Memory B cell (primary cell): ENCODE data around the gene DYNLT3.

Experiments used
- ATAC-seq: fragments of 150-1000 bp; cut with Tn5 transposase; 2 replicates; pipeline ENCODE4 v1.10.0; 2021; ENCODE audit warnings: low read depth, mild to moderate bottlenecking, moderate library complexity
- DNase-seq, 2 donors: peaks; one replicate each; pipeline ENCODE4 v3.0.0; 2022; ENCODE audit warnings: low spot score in 2 of 2
- H3K27ac Mint-ChIP-seq: one replicate; pipeline ENCODE4 v1.8.0; 2022; ENCODE audit warnings: mild to moderate bottlenecking, moderate library complexity, mixed read lengths
- H3K27me3 Mint-ChIP-seq: one replicate; pipeline ENCODE4 v1.8.0; 2022; ENCODE audit warnings: mixed read lengths
- H3K36me3 Mint-ChIP-seq: one replicate; pipeline ENCODE4 v1.8.0; 2022; ENCODE audit warnings: mild to moderate bottlenecking, mixed read lengths
- H3K4me1 Mint-ChIP-seq: one replicate; pipeline ENCODE4 v1.8.0; 2022; ENCODE audit warnings: mixed read lengths
- H3K4me3 Mint-ChIP-seq: one replicate; pipeline ENCODE4 v1.8.0; 2022; ENCODE audit warnings: mild to moderate bottlenecking, moderate library complexity, mixed read lengths
- H3K9me3 Mint-ChIP-seq: one replicate; pipeline ENCODE4 v1.8.0; 2022; ENCODE audit warnings: mixed read lengths

Gene DYNLT3, protein sequence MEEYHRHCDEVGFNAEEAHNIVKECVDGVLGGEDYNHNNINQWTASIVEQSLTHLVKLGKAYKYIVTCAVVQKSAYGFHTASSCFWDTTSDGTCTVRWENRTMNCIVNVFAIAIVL

DNA sequence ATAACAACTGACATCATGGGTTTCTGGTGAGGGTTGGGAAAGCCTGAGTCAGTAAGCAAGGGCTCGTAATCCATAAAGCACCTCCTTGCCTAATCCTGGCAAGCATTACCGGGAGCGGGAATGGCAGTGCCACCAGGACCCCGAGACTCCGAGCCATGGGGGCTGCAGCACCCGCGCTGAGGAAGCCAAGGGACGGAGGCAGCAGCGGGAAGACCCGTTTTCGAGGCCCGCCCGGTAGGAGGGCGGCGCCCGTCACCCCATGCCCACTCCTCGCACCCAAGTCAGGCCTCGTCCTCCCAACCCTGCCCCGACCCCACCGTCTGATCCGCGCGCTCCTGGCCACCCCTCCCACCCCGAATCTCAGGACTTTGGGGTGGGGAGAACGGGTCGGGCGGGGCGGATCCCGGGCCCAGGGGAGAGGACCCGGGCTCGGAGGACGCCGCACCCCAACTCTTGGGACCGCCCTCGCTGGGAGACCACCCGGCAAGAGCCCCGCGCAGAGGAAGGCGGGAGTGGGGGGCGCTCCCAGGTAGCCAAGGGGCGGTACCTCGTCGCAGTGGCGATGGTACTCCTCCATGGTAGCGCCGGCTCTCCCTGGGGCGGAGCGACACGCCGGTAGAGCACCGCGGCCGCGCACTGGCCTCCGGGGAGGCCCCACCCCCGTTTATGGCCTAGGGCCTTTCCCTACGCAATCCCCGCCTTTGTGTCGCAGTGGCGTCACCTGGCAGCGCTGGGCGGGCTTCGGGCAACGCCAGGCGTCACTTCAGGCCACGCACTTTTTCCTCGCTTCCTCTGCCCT is at the start of gene DYNLT3:
DYNLT3 (minus strand) TSS at position 638 of the 799 bp plus-strand sequence; CDS start at position 577, 61 bp downstream.
- no peaks in the 10 kb centered on the region for H3K36me3 Mint-ChIP-seq
- peak within 1 kb of the TSS; percentile 95 for H3K27ac Mint-ChIP-seq
- H3K27me3 Mint-ChIP-seq = no peaks in the 10 kb centered on the region
- H3K4me1 Mint-ChIP-seq = peaks cover 8% of the 10 kb centered on the region
- H3K9me3 Mint-ChIP-seq = no peaks in the 10 kb centered on the region
- peak; percentile 97 for ATAC-seq
- peak; percentile 61 to 67 for DNase-seq
- peak within 1 kb of the TSS; percentile 87 for H3K4me3 Mint-ChIP-seq

DNA sequence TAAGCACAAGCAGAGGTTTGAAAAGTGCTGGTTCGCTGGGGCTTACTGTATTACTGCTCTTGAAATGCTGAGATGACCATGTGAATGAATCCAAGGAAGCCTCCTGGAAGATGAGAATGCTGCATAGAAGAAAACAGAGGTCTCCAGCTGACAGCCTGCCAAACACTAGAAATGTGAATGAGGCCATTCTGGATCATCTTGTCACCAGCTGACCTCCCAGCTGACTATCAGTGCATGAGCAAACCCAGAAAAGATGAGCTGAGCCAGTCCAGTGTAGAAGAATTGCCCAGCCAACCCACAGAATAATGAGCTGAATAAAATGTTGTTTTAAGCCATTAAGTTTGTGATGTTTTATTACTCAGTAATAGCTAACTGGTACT is 49.1 kb upstream of the DYNLT3 start:
- Mint-ChIP-seq H3K27ac (no peak overlapping the region), H3K4me3 (no peak overlapping the region), H3K36me3 (no peaks in the 10 kb centered on the region), H3K27me3 (peaks cover 3% of the 10 kb centered on the region), H3K9me3 (no peaks in the 10 kb centered on the region), H3K4me1 (no peaks in the 10 kb centered on the region)
- no peak for ATAC-seq
- DNase-seq = no peak

DNA sequence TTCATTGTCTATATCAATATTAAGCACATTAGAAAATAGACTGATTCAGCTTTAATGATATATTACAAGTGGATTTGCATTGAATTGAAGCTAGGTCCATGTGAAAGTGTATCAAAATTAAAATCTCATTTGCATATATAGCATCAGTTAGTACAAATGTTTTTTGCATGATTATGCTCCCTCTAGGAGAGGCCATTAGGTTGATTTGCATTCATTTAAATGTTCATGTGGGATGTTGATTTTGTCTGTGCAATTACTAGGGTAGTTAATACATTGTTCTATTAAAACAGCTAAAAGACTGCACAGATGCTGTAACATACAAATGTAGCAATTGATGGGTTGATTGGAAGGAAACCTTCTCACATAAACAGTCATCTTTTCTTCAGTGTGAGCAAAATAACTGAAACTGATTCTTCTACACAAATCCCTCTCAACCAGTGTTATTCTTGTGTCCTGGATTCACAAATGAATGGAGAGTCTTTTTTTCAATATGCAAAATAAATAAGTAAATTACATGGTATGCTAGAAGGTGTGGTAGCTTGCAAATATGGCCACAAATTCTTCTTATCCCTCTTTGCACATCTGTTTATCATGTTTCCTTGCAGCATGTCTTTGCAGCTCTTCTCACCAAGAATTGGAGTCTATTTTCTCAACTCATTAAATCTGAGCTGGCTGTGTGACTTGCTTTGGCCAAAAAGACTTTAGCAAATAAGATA is 48.6 kb upstream of the DYNLT3 start:
- Mint-ChIP-seq H3K4me1 (no peaks in the 10 kb centered on the region), H3K9me3 (no peaks in the 10 kb centered on the region), H3K4me3 (no peak overlapping the region), H3K36me3 (no peaks in the 10 kb centered on the region), H3K27ac (no peak overlapping the region), H3K27me3 (peaks cover 3% of the 10 kb centered on the region)
- DNase-seq (no peak), ATAC-seq (no peak)

DNA sequence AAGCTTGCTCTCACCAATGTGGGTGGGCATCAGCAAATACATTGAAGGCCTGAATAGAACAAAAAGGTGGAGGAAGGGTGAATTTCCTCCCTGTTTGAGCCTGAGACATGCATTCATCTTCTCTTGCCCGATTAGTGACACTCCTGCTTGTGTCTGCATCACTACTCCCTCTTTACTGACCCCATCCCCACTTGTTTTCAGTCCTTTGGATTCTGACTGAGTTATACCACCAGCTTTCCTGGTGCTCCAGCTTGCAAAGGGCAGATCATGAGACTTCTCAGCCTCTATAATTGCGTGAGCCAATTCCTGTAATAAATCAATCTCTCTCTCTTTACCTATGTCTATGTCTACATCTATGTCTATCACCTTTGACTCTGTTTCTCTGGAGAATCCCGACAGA is 47.4 kb upstream of the DYNLT3 start:
- DNase-seq (no peak), ATAC-seq (no peak)
- Mint-ChIP-seq H3K36me3 (no peaks in the 10 kb centered on the region), H3K9me3 (no peaks in the 10 kb centered on the region), H3K4me1 (no peaks in the 10 kb centered on the region), H3K4me3 (no peak overlapping the region), H3K27me3 (peaks cover 3% of the 10 kb centered on the region), H3K27ac (no peak overlapping the region)

DNA sequence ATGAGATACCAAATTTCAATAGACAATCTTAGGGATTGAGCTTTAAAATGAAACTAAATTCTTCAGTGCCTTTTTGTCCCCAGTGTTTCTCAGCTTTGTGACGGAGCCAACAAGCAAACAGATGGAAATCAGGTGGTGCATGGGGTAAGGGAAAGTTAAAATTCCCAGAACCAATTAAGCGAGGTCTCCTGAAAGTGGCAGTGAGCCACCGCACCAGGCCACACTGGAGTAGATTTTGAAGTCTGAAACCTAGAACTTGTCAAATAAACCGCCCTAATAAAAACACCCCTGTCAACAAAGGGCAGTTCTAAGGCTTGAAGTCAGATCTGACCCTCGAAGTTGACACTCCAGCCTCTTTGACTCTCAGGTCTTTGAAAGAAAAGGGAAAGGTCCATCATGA is 40.6 kb upstream of the DYNLT3 start:
- Mint-ChIP-seq H3K27me3 (no peaks in the 10 kb centered on the region), H3K4me1 (no peaks in the 10 kb centered on the region), H3K27ac (no peak overlapping the region), H3K4me3 (no peak overlapping the region), H3K9me3 (no peaks in the 10 kb centered on the region), H3K36me3 (no peaks in the 10 kb centered on the region)
- no peak for ATAC-seq
- DNase-seq = no peak

DNA sequence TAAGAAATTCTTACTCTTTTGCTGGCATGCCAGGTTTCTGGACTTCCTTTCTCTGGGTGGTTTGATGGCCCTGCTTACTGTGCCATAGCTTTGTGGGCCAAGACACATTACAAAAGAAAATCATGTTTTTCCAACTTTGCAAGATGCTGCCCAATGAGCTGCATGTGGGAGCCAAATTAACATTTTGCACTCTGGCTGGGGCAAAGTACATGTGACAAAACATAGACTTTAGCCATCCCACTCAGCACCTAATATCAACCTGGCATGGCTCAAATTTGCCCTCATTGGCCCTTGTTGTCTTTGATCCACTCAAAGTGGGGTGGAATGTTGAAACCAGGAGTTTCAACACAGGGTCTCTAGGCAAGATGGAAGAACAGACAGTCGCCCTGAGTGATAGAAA is 40.0 kb upstream of the DYNLT3 start:
- ATAC-seq = no peak
- Mint-ChIP-seq H3K4me1 (no peaks in the 10 kb centered on the region), H3K27me3 (peaks cover 1% of the 10 kb centered on the region), H3K9me3 (no peaks in the 10 kb centered on the region), H3K27ac (no peak overlapping the region), H3K36me3 (no peaks in the 10 kb centered on the region), H3K4me3 (no peak overlapping the region)
- no peak for DNase-seq

DNA sequence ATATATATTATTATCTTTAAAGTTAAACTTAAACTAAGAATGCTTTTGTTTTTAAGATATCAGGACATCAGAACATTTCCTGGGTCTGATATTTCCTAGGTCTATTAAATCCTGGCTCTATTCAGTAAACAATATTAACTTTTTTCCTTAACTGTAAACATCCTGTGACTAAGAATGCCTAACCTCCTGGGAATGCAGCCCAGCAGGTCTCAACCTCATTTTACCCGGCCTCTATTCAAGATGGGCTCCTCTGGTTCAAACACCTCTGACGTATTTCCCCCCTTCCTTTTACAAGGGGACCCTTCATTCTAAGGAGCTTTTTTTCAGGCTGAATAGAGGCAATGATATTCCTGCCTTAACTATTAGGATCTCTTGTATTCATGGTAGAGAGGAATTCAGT is 35.8 kb upstream of the DYNLT3 start:
- DNase-seq (no peak), ATAC-seq (no peak)
- no peaks in the 10 kb centered on the region for H3K4me1 Mint-ChIP-seq
- no peaks in the 10 kb centered on the region for H3K9me3 Mint-ChIP-seq
- H3K27ac Mint-ChIP-seq = no peak overlapping the region
- H3K4me3 Mint-ChIP-seq = no peak overlapping the region
- H3K27me3 Mint-ChIP-seq = peaks cover 4% of the 10 kb centered on the region
- H3K36me3 Mint-ChIP-seq = no peaks in the 10 kb centered on the region

DNA sequence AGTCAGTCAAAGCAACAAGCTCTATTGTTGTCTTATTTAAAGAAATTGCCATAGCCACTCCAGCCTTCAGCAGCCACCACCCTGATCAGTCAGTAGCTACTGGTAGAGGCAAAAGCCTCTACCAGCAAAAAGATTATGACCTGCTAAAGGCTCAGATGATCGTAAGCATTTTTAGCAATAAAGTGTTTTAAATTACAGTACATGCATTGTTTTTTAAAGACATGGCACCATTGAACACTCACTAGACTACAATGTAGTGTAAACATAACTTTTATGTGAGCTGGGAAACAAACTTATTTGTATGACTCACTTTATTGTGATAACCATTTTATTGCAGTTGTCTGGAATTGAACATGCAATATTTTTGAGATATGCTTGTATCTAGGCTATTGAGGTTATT is 32.3 kb upstream of the DYNLT3 start:
- Mint-ChIP-seq H3K4me3 (no peak overlapping the region), H3K9me3 (no peaks in the 10 kb centered on the region), H3K27me3 (peaks cover 4% of the 10 kb centered on the region), H3K36me3 (no peaks in the 10 kb centered on the region), H3K27ac (no peak overlapping the region), H3K4me1 (no peaks in the 10 kb centered on the region)
- no peak for DNase-seq
- no peak for ATAC-seq

DNA sequence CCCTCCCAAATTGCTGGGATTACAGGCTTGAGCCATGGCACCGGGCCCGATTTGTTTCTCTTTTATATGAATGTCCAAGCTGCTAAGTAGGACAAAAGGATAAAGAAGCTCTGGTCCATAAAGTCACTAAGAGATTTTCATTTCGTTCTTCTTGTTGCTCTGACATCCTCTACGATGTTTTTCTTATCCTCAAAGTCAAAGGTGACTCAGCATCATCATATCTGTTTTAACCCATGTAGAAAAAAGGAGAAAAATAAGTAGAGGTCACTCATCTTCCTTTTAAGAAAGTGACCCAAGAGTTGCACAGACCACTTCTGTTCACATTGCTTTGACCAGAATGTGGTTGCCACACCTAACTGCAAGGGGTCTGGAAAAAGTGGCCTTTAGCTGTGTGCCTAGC is 29.3 kb upstream of the DYNLT3 start:
- no peaks in the 10 kb centered on the region for H3K9me3 Mint-ChIP-seq
- H3K27me3 Mint-ChIP-seq = no peaks in the 10 kb centered on the region
- no peaks in the 10 kb centered on the region for H3K4me1 Mint-ChIP-seq
- ATAC-seq (no peak), DNase-seq (no peak)
- H3K4me3 Mint-ChIP-seq = no peak overlapping the region
- no peak overlapping the region for H3K27ac Mint-ChIP-seq
- H3K36me3 Mint-ChIP-seq = no peaks in the 10 kb centered on the region

DNA sequence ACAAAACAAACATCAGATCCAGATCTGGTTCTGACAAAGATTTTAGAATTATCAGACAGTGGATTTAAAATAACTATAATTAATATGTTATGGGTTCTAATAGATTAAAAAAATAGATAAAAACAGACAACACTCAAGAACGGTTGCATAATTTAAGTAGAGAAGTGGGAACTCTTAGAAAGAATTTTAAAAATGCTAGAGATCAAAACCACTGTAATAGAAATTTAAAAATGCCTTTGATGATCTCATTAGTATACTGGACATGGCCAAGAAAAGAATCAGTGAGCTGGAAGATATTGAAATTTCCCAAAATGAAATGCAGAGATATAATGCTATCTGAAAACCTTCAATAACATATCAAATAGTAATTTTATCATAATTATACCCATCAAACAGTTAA is 28.3 kb upstream of the DYNLT3 start:
- no peaks in the 10 kb centered on the region for H3K27me3 Mint-ChIP-seq
- H3K4me1 Mint-ChIP-seq = no peaks in the 10 kb centered on the region
- H3K36me3 Mint-ChIP-seq = no peaks in the 10 kb centered on the region
- H3K4me3 Mint-ChIP-seq = no peak overlapping the region
- H3K27ac Mint-ChIP-seq = no peak overlapping the region
- H3K9me3 Mint-ChIP-seq = no peaks in the 10 kb centered on the region
- ATAC-seq (no peak), DNase-seq (no peak)

DNA sequence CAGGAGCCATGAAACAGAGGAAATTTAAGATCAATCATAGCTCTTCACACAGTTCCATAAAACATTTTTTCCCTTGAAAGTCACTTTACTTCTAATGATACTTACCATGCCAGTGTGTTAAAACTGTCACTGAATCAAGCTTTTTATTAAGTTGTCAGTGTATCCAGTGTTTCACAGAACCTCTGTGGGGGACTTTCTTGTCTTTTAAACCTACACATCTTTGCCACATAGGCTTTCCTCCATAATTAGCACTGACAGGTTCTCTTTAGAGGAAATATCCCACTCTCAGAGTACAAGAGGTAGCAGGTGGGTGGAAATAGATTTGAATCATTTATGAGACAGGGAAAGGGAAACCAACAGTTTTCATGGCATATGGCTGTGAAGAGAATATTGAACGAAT is 25.8 kb upstream of the DYNLT3 start:
- ATAC-seq (no peak), DNase-seq (no peak)
- H3K27ac Mint-ChIP-seq = no peak overlapping the region
- H3K9me3 Mint-ChIP-seq = peaks cover 1% of the 10 kb centered on the region
- H3K4me3 Mint-ChIP-seq = no peak overlapping the region
- no peaks in the 10 kb centered on the region for H3K4me1 Mint-ChIP-seq
- H3K36me3 Mint-ChIP-seq = peaks cover 2% of the 10 kb centered on the region
- H3K27me3 Mint-ChIP-seq = peaks cover 3% of the 10 kb centered on the region

DNA sequence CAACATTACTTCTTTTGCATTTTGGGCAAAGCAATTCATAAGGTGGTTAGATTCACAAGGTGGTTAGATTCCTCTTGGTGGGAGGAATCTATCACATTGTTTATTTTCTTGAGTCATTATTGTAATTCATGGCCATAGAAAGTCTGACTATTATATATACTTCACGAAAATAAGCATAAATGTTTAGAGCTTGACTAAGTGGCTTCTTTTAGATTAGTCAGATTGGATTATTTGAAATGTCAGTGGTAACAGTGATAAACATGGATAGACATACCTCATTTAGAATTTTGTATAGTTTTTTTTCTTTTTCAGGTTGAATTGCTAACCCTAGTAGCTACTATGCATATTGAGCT is 24.9 kb upstream of the DYNLT3 start:
- peaks cover 2% of the 10 kb centered on the region for H3K36me3 Mint-ChIP-seq
- H3K9me3 Mint-ChIP-seq = peaks cover 1% of the 10 kb centered on the region
- ATAC-seq (no peak), DNase-seq (no peak)
- H3K27ac Mint-ChIP-seq = no peak overlapping the region
- peaks cover 4% of the 10 kb centered on the region for H3K27me3 Mint-ChIP-seq
- no peak overlapping the region for H3K4me3 Mint-ChIP-seq
- H3K4me1 Mint-ChIP-seq = peaks cover 3% of the 10 kb centered on the region

DNA sequence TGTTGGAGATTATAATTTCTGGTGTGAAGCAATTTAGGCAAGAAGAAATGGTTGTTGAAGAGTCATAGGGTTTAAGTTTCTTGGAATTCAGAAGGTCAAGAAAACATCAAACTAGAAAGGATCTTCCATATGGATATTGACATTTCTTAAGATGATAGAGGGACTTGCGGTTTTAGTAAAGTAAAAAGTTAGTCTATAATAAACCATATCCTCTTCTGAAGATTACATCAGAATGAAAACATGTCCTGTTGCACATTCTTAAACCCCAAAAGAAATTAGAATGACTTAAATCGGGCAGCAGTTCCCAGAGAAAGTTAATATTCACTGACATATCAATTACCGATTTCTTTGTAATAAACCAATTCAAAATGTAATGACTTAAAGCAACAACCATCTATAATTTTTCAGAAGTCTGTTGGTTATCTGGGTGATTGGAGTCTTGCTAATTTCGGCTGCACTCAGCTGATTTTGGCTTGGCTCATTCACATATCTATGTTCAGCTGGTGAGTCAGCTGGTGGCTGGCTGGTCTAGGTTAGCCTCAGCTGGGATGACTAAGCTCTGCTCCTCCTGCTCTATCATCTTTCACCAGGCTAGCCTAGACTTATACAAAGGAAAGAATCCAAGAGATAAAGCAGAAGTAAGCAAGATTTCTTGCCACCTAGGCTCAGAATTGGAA is 24.4 kb upstream of the DYNLT3 start:
- Mint-ChIP-seq H3K27me3 (peaks cover 4% of the 10 kb centered on the region), H3K4me1 (peaks cover 3% of the 10 kb centered on the region), H3K36me3 (peaks cover 3% of the 10 kb centered on the region), H3K9me3 (peaks cover 1% of the 10 kb centered on the region), H3K27ac (no peak overlapping the region), H3K4me3 (no peak overlapping the region)
- ATAC-seq = no peak
- no peak for DNase-seq

DNA sequence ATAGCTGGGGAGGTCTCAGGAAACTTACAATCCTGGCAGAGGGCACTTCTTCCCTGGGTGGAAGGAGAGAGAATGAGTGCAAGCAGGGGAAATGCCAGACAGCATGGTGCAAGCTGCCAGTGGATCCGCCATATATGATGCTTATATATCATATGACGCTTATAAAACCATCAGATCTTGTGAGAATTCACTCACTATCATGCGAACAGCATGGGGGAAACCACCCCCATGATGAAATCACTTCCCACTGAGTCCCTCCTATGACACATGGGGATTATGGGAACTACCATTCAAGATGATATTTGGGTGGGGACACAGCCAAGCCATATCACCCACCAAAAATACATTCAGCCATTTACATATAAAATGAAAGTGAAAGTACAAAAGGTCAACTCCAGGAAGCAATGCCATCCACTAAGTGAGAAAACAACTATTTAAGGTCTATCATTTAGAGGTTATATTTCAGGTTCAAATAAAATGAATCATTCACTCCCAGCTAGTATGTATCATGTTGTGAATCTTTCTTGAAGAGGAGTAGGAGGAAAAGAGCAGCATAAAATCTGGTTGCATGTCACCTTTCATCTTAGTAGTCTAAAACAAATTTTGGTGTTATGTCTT is 20.3 kb upstream of the DYNLT3 start:
- Mint-ChIP-seq H3K27ac (no peak overlapping the region), H3K4me3 (no peak overlapping the region), H3K4me1 (peaks cover 3% of the 10 kb centered on the region), H3K9me3 (peaks cover 1% of the 10 kb centered on the region), H3K36me3 (peaks cover 3% of the 10 kb centered on the region), H3K27me3 (peaks cover 9% of the 10 kb centered on the region)
- ATAC-seq (no peak), DNase-seq (no peak)
